HG02798 (cell line): Measurements from ENCODE around the gene FAM240A.
"Not testable (repeated sequence)": the region's sequence is repeated elsewhere in the genome, so short reads cannot be mapped to it uniquely, and the experiment has no call there.

ENCODE experiments used
- ATAC-seq: cut with Tn5 transposase; IDR thresholded peaks from one replicate; pipeline ENCODE4 v1.9.1; 2021; ENCODE audit warnings: mild to moderate bottlenecking; ENCODE audit not compliant: unreplicated experiment, poor library complexity

Gene FAM240A

DNA sequence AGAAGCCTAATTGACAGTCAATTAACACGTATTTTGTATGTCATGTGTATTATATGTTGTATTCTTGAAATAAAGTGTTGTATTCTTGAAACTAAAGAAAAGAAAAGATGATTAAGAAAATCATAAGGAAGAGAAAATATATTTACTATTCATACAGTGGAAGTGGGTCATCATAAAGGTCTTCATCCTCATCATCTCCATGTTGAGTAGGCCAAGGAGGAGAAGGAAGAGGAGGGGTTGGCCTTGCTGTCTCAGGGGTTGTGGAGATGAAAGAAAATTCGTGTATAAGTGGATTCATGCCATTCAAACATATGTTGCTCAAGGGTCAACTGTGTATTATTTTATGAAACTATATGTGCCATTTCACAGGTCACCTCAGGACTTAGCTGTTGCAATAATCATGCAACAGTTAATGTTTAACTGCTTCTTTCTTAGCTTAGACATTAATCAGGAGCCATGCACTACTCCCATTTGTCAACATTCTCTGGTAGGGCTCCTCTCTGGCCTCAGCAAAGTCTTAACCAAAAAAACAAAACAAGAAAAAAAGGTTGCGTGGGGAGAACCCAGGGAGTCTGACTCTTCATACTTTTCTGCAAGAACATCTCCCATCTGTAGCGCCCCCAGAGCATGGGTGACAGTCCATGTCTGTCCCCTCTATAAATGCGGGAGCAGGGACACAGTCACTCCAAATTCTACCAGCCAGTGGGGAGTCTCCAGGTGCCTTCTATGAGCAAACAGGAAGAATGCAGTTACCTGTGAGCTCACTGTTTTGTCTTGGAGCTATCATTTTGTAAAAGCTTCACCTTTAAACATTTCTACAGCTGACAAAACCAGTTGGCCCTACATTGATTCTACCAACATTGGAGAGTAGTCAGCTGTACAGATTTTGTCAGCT lies 26.3 kb upstream of the FAM240A start:
- ATAC-seq: no peak

DNA sequence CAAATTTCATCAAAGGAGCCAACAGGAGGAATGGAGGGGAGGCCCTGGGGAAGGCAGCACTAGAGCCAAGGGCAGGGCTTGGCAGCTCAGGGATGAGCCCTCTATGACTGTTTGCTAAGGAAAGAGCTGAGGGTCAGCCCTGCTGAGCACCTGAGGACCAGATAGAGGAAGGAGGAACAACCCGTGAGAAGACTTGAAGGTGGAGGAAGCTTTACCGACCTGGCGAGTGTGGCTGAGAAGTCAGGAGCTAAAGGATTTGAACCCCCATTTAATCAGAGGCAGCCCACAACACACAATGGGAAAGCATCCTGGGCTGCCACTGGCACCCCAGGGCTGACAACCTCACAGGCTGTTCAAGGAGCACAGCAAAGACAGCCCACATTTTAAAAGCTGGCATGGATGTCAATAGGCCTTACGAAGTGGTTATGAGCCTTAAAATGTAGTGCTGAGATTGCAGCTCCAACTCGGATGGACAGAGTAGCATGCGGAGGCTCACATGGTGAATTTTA lies 25.5 kb upstream of the FAM240A start:
- no peak for ATAC-seq

DNA sequence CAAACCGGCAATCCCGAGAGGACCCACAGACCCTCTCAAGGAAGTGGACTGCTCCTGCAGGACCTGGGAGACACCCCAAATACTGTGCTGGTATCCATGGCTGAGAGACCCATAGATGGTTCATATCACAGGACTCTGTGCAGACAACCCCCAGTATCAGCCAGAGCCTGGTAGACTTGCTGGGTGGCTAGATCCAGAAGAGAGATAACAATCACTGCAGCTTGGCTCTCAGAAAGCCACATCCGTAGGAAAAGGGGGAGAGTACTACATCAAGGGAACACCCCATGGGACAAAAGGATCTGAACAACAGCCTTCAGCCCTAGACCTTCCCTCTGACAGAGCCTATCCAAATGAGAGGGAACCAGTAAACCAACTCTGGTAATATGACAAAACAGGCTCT lies 25.1 kb upstream of the FAM240A start:
- not testable (repeated sequence) for ATAC-seq

- no peak for ATAC-seq
Observed at GRCh38 chr3:46593274-46593862, 19.0 kb upstream of the FAM240A start.

DNA sequence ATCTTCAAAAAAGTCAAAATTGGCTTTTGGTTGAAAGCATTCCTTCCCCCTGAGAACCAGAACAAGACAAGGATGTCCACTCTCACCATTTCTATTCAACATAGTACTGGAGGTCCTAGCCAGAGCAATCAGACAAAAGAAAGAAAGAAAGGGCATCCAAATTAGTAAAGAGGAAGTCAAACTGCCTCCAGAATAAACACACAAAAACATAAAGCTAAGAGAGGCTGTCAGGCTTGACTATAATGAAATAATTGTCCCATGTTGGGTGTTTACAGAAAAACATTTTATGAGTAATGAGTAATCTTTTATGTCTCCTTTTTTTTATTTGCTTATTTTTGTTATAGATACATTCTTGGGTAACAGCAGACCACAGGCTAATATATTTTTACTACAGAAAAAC lies 18.3 kb upstream of the FAM240A start:
- no peak for ATAC-seq

- ATAC-seq: no peak
Observed at GRCh38 chr3:46594723-46595122, 17.6 kb upstream of the FAM240A start.

- ATAC-seq: no peak
Observed at GRCh38 chr3:46595819-46596314, 16.5 kb upstream of the FAM240A start.

DNA sequence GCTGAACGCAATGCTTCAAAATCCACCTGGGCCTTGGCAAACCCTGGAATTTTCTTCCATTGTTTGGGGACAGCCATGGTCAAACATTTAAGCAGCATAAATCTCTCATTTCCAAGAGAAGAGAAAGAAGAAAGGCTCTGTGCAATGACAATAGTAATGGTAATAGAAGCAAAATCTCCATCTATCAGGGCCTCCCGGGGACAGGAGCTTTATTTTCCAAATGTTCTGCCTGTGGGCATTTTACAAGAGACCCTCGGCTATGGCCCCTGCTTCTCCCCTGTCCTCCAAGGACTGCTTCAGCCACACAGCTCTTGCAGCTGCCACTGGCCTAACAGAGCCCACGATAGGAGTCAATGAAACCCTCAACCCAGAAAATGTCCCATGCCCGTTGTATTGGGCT lies 12.7 kb upstream of the FAM240A start:
- no peak for ATAC-seq

- ATAC-seq: no peak
Observed at GRCh38 chr3:46603446-46604046, 8.8 kb upstream of the FAM240A start.

GRCh38 chr3:46604127-46604526 lies 8.2 kb upstream of the FAM240A start:
- ATAC-seq: no peak

- no peak for ATAC-seq
Observed at GRCh38 chr3:46607603-46608028, 4.7 kb upstream of the FAM240A start.

GRCh38 chr3:46609212-46609721 lies 3.1 kb upstream of the FAM240A start:
- ATAC-seq: no peak

DNA sequence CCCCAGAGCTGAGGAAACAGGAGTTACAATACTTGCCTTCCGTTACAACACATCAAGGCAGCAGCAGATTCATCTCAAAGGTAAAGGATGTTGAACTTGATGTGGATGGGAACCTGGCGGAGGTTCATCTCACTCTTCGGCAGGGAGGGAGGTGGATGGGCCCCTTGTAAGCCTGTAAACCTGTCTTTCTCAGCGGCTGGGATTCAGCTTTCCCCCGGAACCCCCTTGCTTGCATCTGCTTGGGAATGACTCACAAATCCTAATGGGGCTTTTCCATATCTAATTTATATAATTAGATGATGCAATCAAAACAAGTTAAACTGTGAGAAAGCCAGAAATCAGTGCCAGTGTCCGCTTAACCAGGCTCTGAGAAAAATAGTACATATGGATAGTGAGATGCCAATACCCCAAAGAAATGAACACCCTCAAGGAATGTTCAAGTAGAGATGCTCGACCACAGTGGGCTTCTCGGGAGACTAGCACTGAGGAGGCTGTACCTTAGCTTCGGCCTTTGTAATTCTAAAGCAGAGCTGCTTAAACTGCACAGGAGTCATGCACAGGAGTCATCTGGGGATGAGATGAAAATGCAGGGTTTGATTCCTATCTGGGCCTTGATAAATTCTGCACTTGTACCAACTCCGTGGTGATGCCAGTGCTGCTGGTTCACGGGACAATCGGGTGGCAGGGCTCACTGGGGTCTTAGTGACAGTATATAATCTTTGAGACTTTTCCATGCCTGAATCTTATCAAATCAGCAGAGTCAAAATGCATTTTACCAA lies 2.2 kb upstream of the FAM240A start:
- ATAC-seq: no peak

DNA sequence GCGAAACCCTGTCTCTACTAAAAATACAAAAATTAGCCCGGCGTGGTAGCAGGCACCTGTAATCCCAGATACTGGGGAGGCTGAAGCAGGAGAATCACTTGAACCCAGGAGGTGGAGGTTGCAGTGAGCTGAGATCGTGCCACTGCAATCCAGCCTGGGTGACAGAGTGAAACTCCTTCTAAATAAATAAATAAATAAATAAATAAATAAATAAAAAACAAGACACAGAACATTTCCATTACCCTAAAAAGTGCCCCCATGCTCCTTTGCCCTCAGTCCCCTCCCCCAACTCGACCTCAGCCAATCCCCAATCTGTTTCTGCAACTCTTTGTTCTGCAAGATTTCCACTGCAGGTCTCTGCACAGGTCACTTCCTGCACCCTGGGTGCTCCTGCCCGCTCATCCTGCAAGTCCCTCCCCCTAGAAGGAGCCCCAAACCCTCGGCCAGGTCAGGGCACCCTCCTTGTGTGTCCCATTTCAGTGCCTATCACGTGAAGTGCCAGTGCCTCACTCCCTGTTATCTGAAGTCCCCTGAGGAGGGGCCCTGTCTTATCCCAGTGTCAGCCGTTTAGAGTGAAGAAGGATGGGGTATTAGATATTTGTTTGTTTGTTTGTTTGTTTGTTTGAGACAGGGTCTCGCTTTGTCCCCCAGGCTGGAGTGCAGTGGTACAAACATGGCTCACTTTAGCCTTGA lies 1.1 kb downstream of the FAM240A start:
- no peak for ATAC-seq

DNA sequence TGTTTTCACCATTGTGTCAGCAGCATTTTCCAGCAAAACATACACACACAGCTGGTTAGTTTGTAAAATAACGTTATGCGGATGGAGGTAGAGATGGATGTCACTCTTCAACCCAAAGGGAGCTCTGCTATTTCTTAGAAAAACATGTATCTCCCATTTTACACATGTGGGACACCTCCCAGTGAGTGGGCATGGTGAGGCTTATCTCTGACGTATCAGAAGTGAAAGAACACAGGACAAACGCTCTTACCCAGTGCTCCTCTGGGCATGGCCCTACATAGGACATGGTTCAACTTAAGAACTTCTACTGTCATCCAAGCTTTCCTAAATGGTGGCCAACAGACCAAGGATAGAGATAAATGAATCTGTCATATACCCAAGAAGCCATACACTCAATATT lies 2.1 kb downstream of the FAM240A start:
- no peak for ATAC-seq

GRCh38 chr3:46615050-46615775 lies 2.9 kb downstream of the FAM240A start:
- ATAC-seq: no peak

- ATAC-seq: no peak
Observed at GRCh38 chr3:46615976-46616375, 3.7 kb downstream of the FAM240A start.

GRCh38 chr3:46617941-46618340 lies 5.6 kb downstream of the FAM240A start:
- no peak for ATAC-seq
